IMR-90 (cell line): Measurements from ENCODE around the gene MPP1. TPM values are rescaled to one million over a fixed set of nuclear protein-coding genes. Genes with fewer than 3 reads are reported as not detected.

Experiments used
- ATAC-seq: fragments of 200-7000 bp; cut with Tn5 transposase; 2 replicates; pipeline ENCODE4 v1.9.1; 2020; ENCODE audit warnings: low read depth, mild to moderate bottlenecking, moderate library complexity
- BruUV-seq: library from RNA; stranded (reverse); fragments of 400-500 nt; replicated peaks from 2 replicates; lab custom pipeline; 2021; lab: Mats Ljungman, UMichigan
- CTCF ChIA-PET: fragments of 300-600 bp; formaldehyde crosslinking; extraction: SDS; loops from one replicate; lab custom pipeline; 2021; ENCODE audit warnings: antibody characterized with exemption; lab: Yijun Ruan, JAX
- POLR2A ChIA-PET: fragments of 300-600 bp; sonication (Branson Sonifier 250); formaldehyde crosslinking; loops from one replicate; lab custom pipeline; 2022; ENCODE audit warnings: antibody characterized with exemption; ENCODE audit not compliant: unreplicated experiment; lab: Charles Lee
- DNase-seq: peaks from one replicate; pipeline ENCODE4 v3.0.0; 2013
- H2AFZ ChIP-seq: replicated peaks from 2 replicates; pipeline ENCODE3; 2013; ENCODE audit warnings: low read length, mild to moderate bottlenecking; ENCODE audit not compliant: poor library complexity
- H2AK5ac ChIP-seq: 2 replicates; pipeline ENCODE4 v1.6.1; 2013; ENCODE audit warnings: low read depth, low read length, inconsistent platforms
- H2AK9ac ChIP-seq: replicated peaks from 2 replicates; pipeline ENCODE3; 2013; ENCODE audit warnings: mild to moderate bottlenecking, low read depth, low read length, moderate library complexity; ENCODE audit not compliant: poor library complexity
- H2BK120ac ChIP-seq: 2 replicates; pipeline ENCODE4 v1.6.1; 2013; ENCODE audit warnings: low read depth, low read length, inconsistent platforms
- H2BK15ac ChIP-seq: 3 replicates; pipeline ENCODE4 v1.6.1; 2013; ENCODE audit warnings: low read depth, low read length, inconsistent platforms
- H2BK20ac ChIP-seq: 2 replicates; pipeline ENCODE4 v1.6.1; 2013; ENCODE audit warnings: low read depth, mild to moderate bottlenecking, inconsistent platforms, low read length, moderate library complexity
- H2BK5ac ChIP-seq: 2 replicates; pipeline ENCODE4 v1.6.1; 2013; ENCODE audit warnings: mild to moderate bottlenecking, low read depth, low read length, inconsistent platforms; ENCODE audit not compliant: poor library complexity, severe bottlenecking
- H3K14ac ChIP-seq: replicated peaks from 2 replicates; pipeline ENCODE4 v1.6.1; 2013; ENCODE audit warnings: low read depth, low read length, inconsistent platforms
- H3K18ac ChIP-seq: 2 replicates; pipeline ENCODE4 v1.6.1; 2013; ENCODE audit warnings: low read depth, low read length, control low read depth
- H3K23ac ChIP-seq: 2 replicates; pipeline ENCODE4 v1.6.1; 2013; ENCODE audit warnings: low read depth, low read length, inconsistent platforms
- H3K27ac ChIP-seq: 2 replicates; pipeline ENCODE4 v1.5.1; 2013; ENCODE audit warnings: mild to moderate bottlenecking, control low read depth, low read length; ENCODE audit not compliant: insufficient read depth
- H3K27me3 ChIP-seq: 2 replicates; pipeline ENCODE4 v1.6.1; 2013; ENCODE audit warnings: low read length; ENCODE audit not compliant: control insufficient read depth, insufficient read depth
- H3K36me3 ChIP-seq: 2 replicates; pipeline ENCODE4 v1.6.1; 2013; ENCODE audit warnings: low read length, mixed read lengths; ENCODE audit not compliant: control insufficient read depth, insufficient read depth
- H3K4ac ChIP-seq: 2 replicates; pipeline ENCODE4 v1.6.1; 2013; ENCODE audit warnings: low read depth, low read length, inconsistent platforms
- H3K4me1 ChIP-seq: 2 replicates; pipeline ENCODE4 v1.6.1; 2013; ENCODE audit warnings: low read length, mixed read lengths; ENCODE audit not compliant: control insufficient read depth, insufficient read depth
- H3K4me2 ChIP-seq: 2 replicates; pipeline ENCODE4 v1.6.1; 2013; ENCODE audit warnings: low read depth, mild to moderate bottlenecking, control low read depth, low read length, moderate library complexity
- H3K4me3 ChIP-seq: 2 replicates; pipeline ENCODE4 v1.5.1; 2013; ENCODE audit warnings: low read depth, mild to moderate bottlenecking, control low read depth, low read length, moderate library complexity; ENCODE audit not compliant: insufficient read depth
- H3K56ac ChIP-seq: 2 replicates; pipeline ENCODE4 v1.6.1; 2013; ENCODE audit warnings: low read length, inconsistent platforms; ENCODE audit not compliant: insufficient read depth; ENCODE audit errors: extremely low read depth
- H3K79me1 ChIP-seq, 2 experiments: 2 replicates each; pipeline ENCODE4 v1.6.1; 2013; ENCODE audit warnings: low read length in 2 of 2, inconsistent platforms in 1 of 2, low read depth in 1 of 2
- H3K9ac ChIP-seq: 2 replicates; pipeline ENCODE4 v1.6.1; 2013; ENCODE audit warnings: low read depth, low read length, control low read depth
- H3K9me1 ChIP-seq: 2 replicates; pipeline ENCODE4 v1.6.1; 2013; ENCODE audit warnings: low read length, inconsistent platforms; ENCODE audit not compliant: insufficient read depth
- H3K9me3 ChIP-seq: 2 replicates; pipeline ENCODE4 v1.6.1; 2013; ENCODE audit warnings: low read length; ENCODE audit not compliant: control insufficient read depth, insufficient read depth
- H4K20me1 ChIP-seq: 2 replicates; pipeline ENCODE4 v1.6.1; 2013; ENCODE audit warnings: low read length, inconsistent platforms; ENCODE audit not compliant: insufficient read depth
- H4K5ac ChIP-seq: 2 replicates; pipeline ENCODE4 v1.6.1; 2013; ENCODE audit warnings: mild to moderate bottlenecking, low read depth, low read length, control low read depth
- H4K8ac ChIP-seq, 2 experiments: 2 replicates each; pipeline ENCODE4 v1.6.1; 2013; ENCODE audit warnings: low read depth in 2 of 2, low read length in 2 of 2, control low read depth in 1 of 2, inconsistent platforms in 1 of 2
- H4K91ac ChIP-seq: 2 replicates; pipeline ENCODE4 v1.6.1; 2013; ENCODE audit warnings: low read depth, low read length, inconsistent platforms; ENCODE audit not compliant: insufficient read depth
- BHLHE40 ChIP-seq: fragments of 150-350 bp; IDR thresholded peaks from 2 replicates; pipeline ENCODE4 v1.6.1; 2016; ENCODE audit warnings: mild to moderate bottlenecking, low read depth, low read length
- CEBPB ChIP-seq: IDR thresholded peaks from 2 replicates; pipeline ENCODE4 v1.6.1; 2012; ENCODE audit warnings: low read depth, low read length, improper control_type of control experiment
- CHD1 ChIP-seq: IDR thresholded peaks from 2 replicates; pipeline ENCODE4 v1.6.1; 2012; ENCODE audit warnings: low read depth, low read length, improper control_type of control experiment
- CTCF ChIP-seq: conservative IDR thresholded peaks from 2 replicates; pipeline ENCODE4 v1.5.1; 2012; ENCODE audit warnings: mild to moderate bottlenecking, low read depth, low read length, improper control_type of control experiment
- FOS ChIP-seq: fragments of 150-350 bp; IDR thresholded peaks from 2 replicates; pipeline ENCODE4 v1.6.1; 2016; ENCODE audit warnings: low read depth, low read length
- MAFK ChIP-seq: IDR thresholded peaks from 2 replicates; pipeline ENCODE4 v1.6.1; 2012; ENCODE audit warnings: low read depth, low read length, improper control_type of control experiment
- MAZ ChIP-seq: IDR thresholded peaks from 2 replicates; pipeline ENCODE4 v1.6.1; 2012; ENCODE audit warnings: low read depth, mild to moderate bottlenecking, low read length, improper control_type of control experiment, moderate library complexity, borderline replicate concordance
- NFE2L2 ChIP-seq: fragments of 150-350 bp; IDR thresholded peaks from 2 replicates; pipeline ENCODE4 v1.6.1; 2016; ENCODE audit warnings: low read depth, mild to moderate bottlenecking, low read length
- POLR2A ChIP-seq: IDR thresholded peaks from 2 replicates; pipeline ENCODE4 v1.6.1; 2012; ENCODE audit warnings: mild to moderate bottlenecking, low read depth, low read length
- RAD21 ChIP-seq: IDR thresholded peaks from 2 replicates; pipeline ENCODE4 v1.6.1; 2012; ENCODE audit warnings: low read length, improper control_type of control experiment
- RFX5 ChIP-seq: IDR thresholded peaks from 2 replicates; pipeline ENCODE4 v1.8.0; 2012; ENCODE audit warnings: low read depth, mild to moderate bottlenecking, low read length, moderate library complexity
- SMC3 ChIP-seq: fragments of 150-350 bp; IDR thresholded peaks from 2 replicates; pipeline ENCODE4 v1.6.1; 2016; ENCODE audit warnings: low read depth, mild to moderate bottlenecking, antibody characterized with exemption, low read length, moderate library complexity
- WGBS, 2 experiments: methylation state at CpG; one replicate each; pipeline versions ENCODE4 v1.1.5 to v1.1.7; 2013; ENCODE audit warnings: missing lambda C conversion rate in 2 of 2; ENCODE audit not compliant: insufficient read length in 1 of 2; ENCODE audit errors: extremely low coverage in 2 of 2; 5-methylcytosine and 5-hydroxymethylcytosine counted together
- dilution Hi-C: fragments of 300-500 bp; cut with HindIII; formaldehyde crosslinking; loops from one replicate; pipeline ENCODE4 v1.14.3; 2018; ENCODE audit warnings: low sequenced_read_pairs; ENCODE audit not compliant: unreplicated experiment
- in situ Hi-C: fragments of 300-500 bp; cut with MboI; formaldehyde crosslinking; loops from 3 replicates; pipeline ENCODE4 v1.14.3; 2019; ENCODE audit warnings: low sequenced_read_pairs, inconsistent platforms, mixed read lengths
- intact Hi-C: fragments of 100-400 bp; cut with micrococcal nuclease; formaldehyde crosslinking; loops from 2 replicates; pipeline ENCODE4 v1.10.0; 2022
- polyA plus RNA-seq, 3 experiments: library from polyadenylated mRNA; depleted of rRNA; stranded (reverse); fragments of >200 nt; gene quantifications; 2 replicates each; pipeline ENCODE4 v1.2.3, GENCODE V29; 2012; ENCODE audit warnings: low replicate concordance in 1 of 3
- total RNA-seq: library from RNA; depleted of rRNA; stranded (reverse); fragments of >200 nt; gene quantifications from 2 replicates; pipeline ENCODE4 v1.2.3, GENCODE V29; 2012
- TF ChIP-seq, protein P1 (sequence below): fragments of 150-350 bp; IDR thresholded peaks from 2 replicates; pipeline ENCODE4 v1.6.1; 2017; ENCODE audit warnings: mild to moderate bottlenecking, antibody characterized with exemption, low read length, low read depth

Gene MPP1
- total and polyA plus RNA-seq, 2 of the 4 experiments (the other 2 are of a cell fraction), result 35.2 to 43.0 TPM

DNA sequence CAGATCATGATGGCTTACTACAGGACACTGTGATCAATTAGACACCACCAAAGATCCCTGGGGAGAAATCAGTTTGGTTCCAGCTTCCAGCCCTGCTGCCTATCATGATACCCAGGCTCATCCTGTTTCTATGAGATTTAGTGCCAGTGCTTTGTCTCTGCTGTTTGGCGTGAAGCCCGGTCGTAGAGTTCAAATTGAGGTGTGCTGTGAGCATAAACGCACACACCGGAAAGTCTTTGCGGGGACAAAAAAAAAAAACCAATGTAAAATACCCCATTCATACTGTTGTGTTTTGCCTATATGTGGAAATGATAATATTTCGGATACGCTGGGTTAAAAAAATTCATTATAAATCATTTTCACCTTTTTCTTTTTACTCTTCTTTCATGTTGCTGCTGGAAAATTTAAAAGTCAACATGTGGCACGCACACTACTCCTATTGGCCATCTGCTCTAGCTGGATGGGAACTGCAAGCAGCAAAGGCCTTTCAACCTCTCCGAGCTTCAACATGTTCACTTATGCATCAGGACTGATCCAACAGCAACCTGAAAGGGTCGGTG lies 43.2 kb downstream of the MPP1 start (continued):
- TF ChIP-seq CTCF, result no peak

GRCh38 chrX:154758696-154759095 lies 46.6 kb downstream of the MPP1 start:
- no peak overlapping the region for H3K27ac ChIP-seq
- intact Hi-C loops, result no loop called here
- no peak overlapping the region for H4K91ac ChIP-seq
- H3K23ac ChIP-seq, result no peak overlapping the region
- H2BK5ac ChIP-seq, result no peak overlapping the region
- H3K4me1 ChIP-seq, result no peaks in the 10 kb centered on the region
- dilution Hi-C loops, result no loop called here
- ChIA-PET CTCF (no interaction called here), POLR2A (no interaction called here)
- ATAC-seq, result no peak
- H4K8ac ChIP-seq, result no peak overlapping the region
- no peak overlapping the region for H2BK15ac ChIP-seq
- no peaks in the 10 kb centered on the region for H3K27me3 ChIP-seq
- no peaks in the 10 kb centered on the region for H3K36me3 ChIP-seq
- H4K5ac ChIP-seq, result no peak overlapping the region
- H3K4ac ChIP-seq, result no peak overlapping the region
- no peak overlapping the region for H3K4me3 ChIP-seq
- no peak overlapping the region for H3K18ac ChIP-seq
- H2BK20ac ChIP-seq, result no peak overlapping the region
- H3K56ac ChIP-seq, result no peak overlapping the region
- no peak overlapping the region for H3K9ac ChIP-seq
- in situ Hi-C loops, result no loop called here
- H2AFZ ChIP-seq, result no peak overlapping the region
- H3K4me2 ChIP-seq, result no peak overlapping the region
- peaks cover 0 to 3% of the 10 kb centered on the region in 2 experiments; a peak in 1 of 4 replicates for H3K79me1 ChIP-seq
- H3K9me3 ChIP-seq, result no peaks in the 10 kb centered on the region
- no peaks in the 10 kb centered on the region; the same call in 1 of the 2 replicates for H4K20me1 ChIP-seq
- WGBS, 2 experiments, result 40% methylated on average over 1 of the region's 4 CpGs; no CpG with 5 or more reads in 1 of the 2 experiments
- no peak overlapping the region for H3K14ac ChIP-seq
- DNase-seq, result no peak
- no peak overlapping the region for H2BK120ac ChIP-seq
- no peak overlapping the region for H2AK9ac ChIP-seq
- no peaks in the 10 kb centered on the region for H3K9me1 ChIP-seq
- no peak overlapping the region for H2AK5ac ChIP-seq
- no TSS peak for BruUV-seq
- TF ChIP-seq CEBPB (no peak), MAFK (no peak), NFE2L2 (no peak), FOS (no peak), BHLHE40 (no peak), CTCF (no peak), MAZ (no peak), SMC3 (no peak), RFX5 (no peak), CHD1 (no peak), RAD21 (no peak), POLR2A (no peak)
- TF ChIP-seq, protein P1, sequence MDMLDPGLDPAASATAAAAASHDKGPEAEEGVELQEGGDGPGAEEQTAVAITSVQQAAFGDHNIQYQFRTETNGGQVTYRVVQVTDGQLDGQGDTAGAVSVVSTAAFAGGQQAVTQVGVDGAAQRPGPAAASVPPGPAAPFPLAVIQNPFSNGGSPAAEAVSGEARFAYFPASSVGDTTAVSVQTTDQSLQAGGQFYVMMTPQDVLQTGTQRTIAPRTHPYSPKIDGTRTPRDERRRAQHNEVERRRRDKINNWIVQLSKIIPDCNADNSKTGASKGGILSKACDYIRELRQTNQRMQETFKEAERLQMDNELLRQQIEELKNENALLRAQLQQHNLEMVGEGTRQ, result no peak
